ENCODE results near the gene TPPP3. TPM values are rescaled to one million over a fixed set of nuclear protein-coding genes. Genes with fewer than 3 reads are reported as not detected.
"Not testable (repeated sequence)": the region's sequence is repeated elsewhere in the genome, so short reads cannot be mapped to it uniquely, and the experiment has no call there.

Gene TPPP3
- total RNA-seq, 1 donor, result 5.1 TPM

DNA sequence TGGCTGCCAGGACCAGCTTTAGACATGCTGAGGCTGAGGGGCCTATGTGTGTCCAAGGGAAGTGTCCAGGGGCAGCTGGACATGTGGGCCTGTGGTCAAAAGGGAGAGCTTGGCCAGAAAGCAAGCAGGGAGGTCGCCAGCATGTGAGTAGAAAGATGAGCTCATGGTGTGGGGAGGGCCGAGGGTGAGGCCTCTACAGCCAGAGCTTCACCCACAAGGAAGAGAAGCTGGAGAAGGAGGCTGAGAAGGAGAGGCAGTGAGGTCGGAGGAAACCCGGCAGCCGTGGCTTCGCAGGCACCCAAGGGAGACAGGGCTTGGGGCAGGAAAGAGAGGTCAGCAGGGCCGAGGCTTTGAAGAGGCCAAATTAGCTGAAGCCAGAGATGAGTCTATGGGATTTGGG is 33.7 kb upstream of the TPPP3 start:
- no peak for DNase-seq (ENCODE audit: low read depth in 2 of 3, low spot score in 2 of 3)

DNA sequence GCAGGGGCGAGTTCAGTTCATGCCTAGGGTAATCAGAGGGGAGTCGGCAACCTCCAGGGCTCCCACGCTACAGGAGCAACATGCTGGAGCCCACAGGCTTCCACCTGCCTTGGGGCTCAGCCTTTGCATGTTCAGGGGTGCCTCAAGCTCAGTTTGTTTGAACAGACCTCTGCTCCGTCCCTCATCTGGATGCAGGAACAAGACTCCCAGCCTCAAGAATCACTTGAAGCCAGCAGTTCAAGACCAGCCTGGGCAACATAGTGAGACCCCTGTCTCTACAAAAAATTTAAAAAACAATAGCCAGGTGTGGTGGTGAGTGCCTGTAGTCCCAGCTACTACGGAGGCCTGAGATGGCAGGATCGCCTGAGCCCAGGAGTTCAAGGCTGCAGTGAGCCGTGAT is 32.7 kb upstream of the TPPP3 start:
- DNase-seq (ENCODE audit: low read depth in 2 of 3, low spot score in 2 of 3), result no peak

DNA sequence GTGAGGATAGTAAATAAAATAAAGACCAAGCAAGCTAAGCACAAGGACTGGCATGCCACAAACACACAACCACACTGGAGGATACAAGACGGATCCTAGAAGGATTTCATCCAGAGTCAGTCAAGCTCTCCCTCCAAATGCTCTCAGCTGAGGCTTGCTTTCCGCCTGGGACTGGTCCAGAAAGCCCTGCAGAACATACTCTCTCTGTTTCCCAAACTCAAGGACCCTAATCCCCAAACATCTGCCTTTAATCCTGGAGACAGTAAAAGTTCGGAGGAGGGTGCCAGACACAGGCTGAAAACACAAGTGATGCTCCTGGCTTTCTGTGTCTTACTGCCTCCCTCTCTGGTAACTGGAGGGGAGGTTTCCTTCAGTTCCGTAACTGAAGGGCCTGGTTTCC is 32.3 kb upstream of the TPPP3 start:
- DNase-seq (ENCODE audit: low read depth in 2 of 3, low spot score in 2 of 3), result no peak

DNA sequence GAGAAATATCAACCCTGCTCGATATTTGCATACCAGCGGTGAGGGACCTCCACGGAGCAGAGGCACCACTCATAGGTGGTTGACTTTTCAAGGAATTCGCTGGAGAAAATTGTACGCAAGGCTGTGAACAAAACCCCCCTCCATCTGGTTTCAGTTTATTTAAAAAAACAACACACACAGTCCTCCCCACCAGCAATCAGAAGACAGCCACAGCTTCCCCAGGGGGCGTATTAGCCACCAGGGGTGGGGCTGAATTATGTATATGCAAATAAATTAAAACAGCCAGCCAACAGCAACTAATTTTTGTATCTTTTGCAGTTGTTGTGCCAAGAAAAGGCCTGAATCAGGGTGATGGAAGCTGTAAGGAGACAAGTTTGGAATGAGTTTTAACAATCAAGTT is 31.8 kb upstream of the TPPP3 start:
- DNase-seq (ENCODE audit: low read depth in 2 of 3, low spot score in 2 of 3), result no peak

DNA sequence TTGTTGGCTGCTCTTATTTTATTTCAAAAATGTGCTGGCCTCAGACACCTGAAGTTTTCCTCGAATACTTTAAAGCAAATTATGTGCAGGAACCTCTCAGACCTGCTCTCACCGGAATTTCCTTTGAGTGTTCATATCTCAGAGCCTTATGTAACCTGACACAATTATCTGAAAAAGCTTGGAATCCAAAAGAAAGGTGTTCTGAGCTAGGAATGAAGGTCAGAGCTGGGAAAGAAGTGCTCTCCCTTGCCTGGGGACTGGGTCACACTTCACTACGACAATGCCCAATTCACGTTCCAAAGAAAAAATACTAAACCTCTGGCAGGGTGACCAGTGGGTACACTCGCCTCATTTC is 30.9 kb upstream of the TPPP3 start:
- no peak for DNase-seq (ENCODE audit: low read depth in 2 of 3, low spot score in 2 of 3)

DNA sequence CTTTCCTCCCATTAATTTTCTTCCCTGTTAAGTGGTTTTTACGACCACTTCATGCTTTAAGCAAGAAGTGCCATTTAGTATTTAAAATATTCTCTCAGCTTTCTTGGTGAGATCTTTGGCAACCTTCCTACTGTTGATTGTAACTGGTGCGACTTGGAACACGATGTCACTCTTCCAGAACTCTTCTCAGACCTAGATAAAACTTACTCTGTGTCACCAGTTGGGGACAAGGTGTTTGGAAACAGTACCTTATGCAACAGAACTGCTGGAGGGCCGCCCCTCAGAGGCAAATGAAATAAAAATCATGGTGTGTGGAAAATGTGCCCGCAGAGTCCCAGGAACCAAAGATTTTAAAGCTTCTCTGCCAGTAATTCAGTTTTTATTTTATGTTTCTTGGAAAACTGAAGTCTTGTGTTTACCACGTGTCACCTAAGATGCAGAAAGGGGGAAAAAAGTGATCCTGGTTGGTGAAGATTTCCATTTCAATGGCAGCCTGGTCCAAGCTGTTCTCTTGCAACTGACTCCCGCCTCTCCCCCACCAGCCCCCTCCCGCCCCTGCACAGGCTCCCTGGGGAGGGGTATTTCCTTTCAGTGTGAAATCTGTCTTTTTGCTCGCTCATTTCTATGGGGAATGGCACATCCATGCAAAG is 30.4 kb upstream of the TPPP3 start:
- no peak for DNase-seq (ENCODE audit: low read depth in 2 of 3, low spot score in 2 of 3)

DNA sequence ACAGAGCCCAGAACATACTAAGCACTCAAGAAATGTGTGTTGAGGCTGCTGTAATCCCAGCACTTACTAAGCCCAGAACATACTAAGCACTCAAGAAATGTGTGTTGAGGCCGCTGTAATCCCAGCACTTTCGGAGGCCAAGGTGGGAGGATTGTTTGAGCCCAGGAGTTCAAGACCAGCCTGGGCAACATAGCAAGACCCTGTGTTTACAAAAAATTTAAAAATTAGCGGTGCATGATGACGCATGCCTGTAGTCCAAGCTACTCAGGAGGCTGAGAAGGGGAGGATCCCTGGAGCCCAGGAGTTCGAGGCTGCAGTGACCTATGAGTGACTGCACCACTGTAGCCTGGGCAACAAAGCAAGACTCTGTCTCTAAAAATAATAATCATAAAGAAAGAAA is 29.7 kb upstream of the TPPP3 start:
- no peak for DNase-seq (ENCODE audit: low read depth in 2 of 3, low spot score in 2 of 3)

DNA sequence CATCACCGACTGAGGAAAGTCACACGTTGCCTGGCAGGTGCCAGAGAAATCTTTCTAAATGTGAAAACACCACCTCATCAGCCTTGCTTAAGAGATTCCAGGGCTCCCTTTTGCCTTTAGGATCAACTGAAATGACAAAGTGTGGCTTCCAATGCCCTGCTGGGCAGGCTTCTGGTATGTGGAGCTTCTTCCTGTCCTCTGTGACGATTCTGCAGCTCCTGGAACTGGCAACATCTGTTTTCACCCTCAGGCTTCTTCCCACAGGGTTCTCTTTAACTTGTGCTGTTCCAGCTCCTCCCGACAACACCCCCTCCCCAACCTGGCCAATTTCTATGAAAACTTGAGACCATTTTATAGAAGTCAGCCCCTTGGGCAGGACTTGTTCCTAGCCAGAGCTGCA is 27.7 kb upstream of the TPPP3 start:
- DNase-seq (ENCODE audit: low read depth in 2 of 3, low spot score in 2 of 3), result no peak

DNA sequence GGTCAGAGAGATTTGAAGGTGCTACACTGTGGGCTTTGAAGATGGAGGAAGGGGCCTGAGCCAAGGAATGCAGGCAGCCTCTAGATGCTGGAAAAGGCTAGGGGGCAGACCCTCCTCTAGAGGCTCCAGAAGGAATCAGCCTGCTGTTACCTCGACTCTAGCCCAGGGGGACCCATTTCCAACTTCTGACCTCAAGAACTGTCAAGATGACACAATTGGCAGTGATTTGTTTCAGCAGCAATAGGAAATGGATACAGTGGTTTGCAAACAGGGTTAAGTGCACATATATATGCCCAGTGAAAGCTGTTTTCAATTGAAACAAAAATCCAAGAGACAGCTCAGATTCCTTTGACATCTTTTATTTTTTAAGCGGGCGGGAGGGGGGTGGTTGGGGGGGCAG is 26.6 kb upstream of the TPPP3 start:
- DNase-seq (ENCODE audit: low read depth in 2 of 3, low spot score in 2 of 3), result no peak

DNA sequence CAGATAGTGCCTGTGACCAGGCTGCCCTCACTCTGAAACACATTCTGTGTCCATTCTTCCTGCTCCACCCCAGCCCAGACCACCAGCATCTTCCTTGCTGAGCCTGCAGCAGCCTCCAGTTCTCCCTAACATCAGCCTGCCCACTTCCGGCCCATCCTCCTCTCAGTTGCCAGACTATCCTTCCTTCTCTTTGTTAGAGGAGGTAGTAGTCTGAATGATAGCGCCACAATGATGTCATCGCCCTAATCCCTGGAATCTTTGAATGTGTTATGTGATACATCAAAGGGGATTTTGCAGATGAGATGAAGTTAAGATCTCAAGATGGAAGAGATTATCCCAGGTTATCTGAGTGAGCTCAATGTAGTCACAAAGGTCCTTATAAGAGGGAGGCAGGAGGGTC is 26.2 kb upstream of the TPPP3 start:
- DNase-seq (ENCODE audit: low read depth in 2 of 3, low spot score in 2 of 3), result no peak

DNA sequence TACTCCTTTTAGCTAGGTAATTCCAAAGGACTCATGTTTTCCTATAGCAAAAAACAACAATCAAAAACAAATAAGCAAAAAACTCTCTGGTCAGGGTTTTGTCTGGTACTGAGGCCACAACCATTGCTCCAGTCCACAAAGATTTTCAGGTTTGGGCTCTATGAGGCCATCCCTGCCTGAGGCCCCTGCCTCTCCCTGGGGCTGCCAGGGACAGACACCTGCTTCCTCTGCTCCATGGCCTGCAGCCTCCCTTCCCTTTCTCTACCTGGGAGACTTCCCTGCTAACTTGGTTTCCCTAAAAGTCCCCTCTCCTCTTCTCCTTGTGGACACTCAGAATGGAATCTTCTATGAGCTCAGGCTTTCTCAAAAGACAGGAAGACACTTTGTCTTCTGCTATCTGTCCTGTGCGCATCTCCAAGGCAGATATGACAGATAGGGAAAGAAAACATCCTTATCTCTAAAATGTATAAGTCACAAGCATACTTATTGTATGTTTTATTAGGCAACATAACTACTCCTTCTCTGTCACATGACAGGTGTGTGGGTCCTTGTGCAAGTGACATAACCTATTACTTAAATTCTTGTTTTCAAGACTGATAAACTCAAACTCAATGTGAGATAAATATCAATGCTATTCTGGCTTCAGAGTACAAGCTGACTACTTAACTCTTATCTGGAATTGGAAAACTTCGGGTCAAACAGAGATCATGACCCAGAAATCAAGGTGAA is 24.2 kb upstream of the TPPP3 start:
- DNase-seq (ENCODE audit: low read depth in 2 of 3, low spot score in 2 of 3), result no peak

DNA sequence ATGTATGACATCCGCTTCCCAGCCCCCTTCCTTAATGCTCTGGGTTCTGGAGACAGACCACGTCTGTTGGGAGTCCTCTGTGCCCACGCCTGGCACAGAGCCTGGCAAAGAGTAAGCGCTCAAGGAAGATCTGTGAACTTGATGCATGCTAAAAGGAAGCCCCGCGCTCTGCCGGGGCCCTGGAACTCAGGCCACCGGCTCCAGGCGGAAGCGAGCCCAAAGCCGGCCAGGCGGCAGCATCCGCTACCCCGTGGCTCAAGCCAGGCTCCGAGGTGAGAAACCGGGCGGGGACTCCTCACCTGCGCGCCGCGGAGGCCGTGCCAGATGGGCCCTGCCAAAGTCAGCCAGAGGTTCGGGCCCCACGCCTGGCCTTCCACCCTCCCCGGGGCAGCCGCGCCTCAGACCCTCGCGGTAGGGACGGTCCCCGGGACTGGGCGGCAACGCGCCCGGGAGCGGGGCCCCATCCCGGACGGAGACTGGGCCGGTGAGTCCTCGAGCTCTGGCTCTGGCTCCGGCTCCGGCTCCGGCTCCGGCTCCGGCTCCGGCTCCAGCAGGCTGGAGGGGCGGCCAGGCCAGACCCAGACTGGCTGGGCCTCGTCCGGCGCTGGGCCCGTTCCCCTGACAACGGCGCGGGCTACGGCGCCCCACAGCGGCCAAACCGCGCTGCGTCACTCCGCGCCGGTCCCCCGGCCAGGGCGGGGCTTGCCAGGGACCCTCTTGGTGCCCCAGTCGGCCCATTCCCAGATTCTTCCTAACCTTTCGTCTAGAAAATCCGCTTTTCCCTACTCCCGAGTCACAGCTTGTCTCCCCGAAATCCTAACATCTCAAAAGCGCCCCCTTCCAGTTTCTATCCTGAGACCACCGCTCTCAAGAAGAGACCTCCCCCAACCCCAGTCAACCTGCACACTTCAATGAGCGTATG is 22.8 kb upstream of the TPPP3 start, which contains the start of gene ZDHHC1:
ZDHHC1 (minus strand) TSS at position 606 of the 922 bp plus-strand sequence. CDS start 8,702 bp downstream, outside the sequence.
- peak in 2 of 3 donors; percentile 55 to 62 for DNase-seq (ENCODE audit: low read depth in 2 of 3, low spot score in 2 of 3)

DNA sequence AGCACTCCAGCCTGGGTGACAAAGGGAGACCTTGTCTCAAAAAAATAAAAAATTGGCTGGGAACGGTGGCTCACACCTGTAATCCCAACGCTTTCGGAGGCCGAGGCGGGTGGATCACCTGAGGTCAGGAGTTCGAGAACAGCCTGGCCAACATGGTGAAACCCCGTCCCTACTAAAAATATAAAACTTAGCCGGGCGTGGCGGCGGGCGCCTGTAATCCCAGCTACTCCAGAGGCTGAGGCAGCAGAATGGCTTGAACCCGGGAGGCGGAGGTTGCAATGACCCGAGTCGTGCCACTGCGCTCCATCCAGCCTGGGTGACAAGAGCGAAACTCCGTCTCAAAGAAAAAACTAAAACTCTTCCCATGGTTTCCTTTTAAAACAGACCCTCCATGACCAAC is 22.1 kb upstream of the TPPP3 start:
- DNase-seq (ENCODE audit: low read depth in 2 of 3, low spot score in 2 of 3), result not testable (repeated sequence)

DNA sequence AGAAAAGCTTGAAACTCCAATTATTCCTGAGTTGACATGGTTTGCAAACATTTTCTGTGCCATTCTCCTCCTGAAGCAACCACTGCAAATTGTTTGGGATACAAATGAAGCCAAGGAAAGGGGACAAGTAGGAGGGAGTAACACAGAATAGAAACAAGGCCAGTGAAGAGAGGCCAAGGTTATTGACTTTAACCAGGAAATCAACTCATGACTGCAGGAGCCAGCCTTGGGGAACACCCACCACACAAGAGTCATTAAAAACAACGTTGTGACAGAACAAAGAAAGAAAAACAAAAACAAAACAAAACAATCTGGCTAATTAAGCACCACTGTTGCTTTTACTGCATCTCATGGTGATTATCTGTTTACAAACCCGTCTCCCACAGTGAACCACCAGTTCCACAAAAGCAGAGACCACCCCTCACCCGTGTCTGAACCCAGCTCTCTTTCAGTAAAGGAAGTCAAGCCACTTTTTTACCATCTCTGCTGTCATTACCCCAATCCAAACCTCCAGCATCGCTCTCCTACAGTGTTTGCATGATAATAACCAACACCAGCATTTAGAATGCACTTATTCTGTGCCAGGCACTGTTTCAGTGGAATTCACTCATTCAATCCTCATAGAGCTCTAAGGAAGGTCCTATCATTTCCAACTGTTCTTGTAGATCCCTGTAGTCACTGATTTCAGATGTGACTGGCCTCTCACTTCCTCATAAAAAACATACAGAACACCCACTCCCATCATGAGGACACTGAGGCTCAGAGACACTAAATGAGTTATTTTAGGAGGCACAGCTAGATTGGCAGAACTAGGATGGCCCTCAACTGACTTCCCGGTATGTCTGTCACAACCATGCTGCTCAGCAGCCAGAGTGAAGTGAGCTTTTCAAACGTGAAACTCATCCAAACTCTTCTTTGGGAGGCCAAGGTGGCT is 20.9 kb upstream of the TPPP3 start:
- no peak for DNase-seq (ENCODE audit: low read depth in 2 of 3, low spot score in 2 of 3)

DNA sequence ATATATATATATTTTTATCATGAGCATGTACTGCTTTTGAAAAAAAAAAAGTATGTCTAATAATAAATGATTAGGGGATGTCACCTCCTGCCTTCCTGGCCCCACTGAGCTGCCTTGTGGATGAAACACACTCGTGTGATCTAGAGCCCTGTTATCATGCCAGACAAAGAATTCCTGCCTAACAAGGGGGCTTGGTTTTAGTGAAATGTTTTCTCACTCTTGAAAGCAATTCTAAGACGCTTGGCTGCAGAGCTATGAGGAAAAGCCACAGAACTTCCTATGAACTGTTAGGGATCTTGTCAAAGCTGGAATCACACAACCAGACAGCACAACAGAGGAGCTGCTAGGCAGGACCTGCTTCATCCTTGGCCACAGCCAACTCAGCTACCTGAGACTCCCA is 19.0 kb upstream of the TPPP3 start:
- no peak for DNase-seq (ENCODE audit: low read depth in 2 of 3, low spot score in 2 of 3)

DNA sequence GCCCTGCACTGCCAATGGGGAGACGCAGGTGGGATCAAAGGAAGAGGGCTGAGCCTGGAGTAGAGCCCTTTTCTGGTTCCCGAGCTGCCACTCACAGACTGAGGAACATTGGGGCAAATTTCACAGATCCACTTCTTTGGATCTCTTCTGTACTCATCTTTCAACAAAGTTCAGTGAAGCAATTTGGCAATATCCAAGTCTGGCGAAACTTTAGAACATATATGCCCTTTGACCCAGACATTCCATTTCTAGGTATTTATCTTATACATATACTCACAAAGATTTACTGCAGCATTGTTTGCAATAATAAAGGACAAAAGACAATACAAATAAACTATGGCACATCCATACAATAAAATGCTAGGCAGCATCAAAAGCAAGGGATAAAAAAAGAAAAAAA is 18.0 kb upstream of the TPPP3 start:
- DNase-seq (ENCODE audit: low read depth in 2 of 3, low spot score in 2 of 3), result no peak

DNA sequence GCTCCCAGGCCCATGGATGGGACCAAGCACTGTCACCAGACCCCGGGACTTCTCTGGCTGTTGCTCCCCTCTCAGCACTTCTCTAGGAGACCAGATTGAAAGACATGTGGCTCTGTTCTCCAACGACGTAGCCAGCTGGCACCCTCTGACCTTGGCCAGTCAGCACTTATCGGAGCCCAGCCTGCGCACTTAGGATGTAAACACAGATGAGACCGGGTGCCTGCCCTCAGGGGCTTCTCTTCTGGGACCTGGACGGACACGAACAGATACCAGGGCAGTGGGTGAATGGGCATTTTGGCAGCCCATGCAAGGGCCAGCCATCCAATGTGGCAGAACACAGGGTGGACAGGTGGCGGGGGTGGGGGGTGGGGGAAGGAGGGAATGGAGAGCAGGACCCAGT is 16.3 kb upstream of the TPPP3 start:
- DNase-seq (ENCODE audit: low read depth in 2 of 3, low spot score in 2 of 3), result no peak

DNA sequence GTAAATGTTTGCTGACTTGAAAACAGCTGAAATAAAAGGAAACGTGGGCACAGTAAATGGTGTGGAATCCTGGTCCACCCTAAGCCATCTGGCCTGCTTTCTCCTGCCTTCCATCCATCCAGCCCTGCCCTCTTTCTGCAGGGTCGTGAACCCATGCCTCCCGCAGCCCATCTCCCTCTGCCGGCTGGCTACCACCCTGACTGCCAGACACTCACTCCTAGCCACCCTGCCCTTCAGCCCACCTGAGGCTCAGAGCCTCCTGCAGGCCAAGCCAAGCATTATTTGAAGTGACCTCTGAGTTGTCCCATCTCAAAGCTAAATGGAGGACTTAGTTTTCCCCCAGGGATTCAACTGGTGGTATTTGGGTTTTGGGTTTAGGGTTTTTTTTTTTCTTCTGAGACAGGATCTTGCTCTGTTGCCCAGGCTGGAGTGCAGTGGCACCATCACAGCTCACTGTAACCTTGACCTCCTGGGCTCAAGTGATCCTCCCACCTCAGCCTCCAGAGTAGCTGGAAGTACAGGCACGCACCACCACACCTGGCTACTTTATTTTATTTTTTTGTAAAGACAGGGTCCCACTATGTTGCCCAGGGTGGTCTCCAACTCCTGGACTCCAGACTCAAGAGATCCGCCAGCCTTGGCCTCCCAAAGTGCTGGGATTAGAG is 14.6 kb upstream of the TPPP3 start:
- DNase-seq (ENCODE audit: low read depth in 2 of 3, low spot score in 2 of 3), result no peak

DNA sequence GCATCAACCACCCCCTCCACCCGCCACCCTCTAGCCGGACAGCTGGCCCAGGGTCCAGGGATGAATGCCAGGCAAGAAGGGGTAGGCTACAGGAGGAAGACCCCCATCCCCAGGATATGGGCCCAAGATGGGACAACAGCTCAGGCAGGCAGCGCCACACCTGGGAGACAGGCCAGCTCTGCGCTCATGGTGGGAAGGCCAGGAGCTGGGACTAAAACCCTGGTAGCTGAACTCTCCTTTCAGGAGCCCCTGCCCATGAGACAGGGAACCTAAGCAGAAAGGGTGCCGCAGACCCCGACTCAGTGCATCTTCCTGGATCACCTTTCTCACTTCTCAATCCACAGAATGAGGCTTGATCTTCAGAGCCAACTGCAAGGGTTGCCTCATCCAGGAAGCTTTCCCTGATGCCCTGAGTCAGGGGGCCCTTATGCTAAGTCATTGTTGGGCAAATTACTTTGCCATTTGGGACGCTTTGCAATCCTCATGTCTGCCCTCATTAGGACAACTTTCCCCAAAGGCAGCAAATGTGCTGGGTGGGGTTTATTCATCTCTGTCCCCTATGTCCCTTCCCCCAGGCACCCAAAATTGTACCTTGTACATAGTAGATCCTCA is 14.0 kb upstream of the TPPP3 start:
- DNase-seq (ENCODE audit: low read depth in 2 of 3, low spot score in 2 of 3), result no peak

Measured in hematopoietic multipotent progenitor cell (in vitro differentiated cells).